ENCODE data around the gene FABP1.

The FABP1 gene

DNA sequence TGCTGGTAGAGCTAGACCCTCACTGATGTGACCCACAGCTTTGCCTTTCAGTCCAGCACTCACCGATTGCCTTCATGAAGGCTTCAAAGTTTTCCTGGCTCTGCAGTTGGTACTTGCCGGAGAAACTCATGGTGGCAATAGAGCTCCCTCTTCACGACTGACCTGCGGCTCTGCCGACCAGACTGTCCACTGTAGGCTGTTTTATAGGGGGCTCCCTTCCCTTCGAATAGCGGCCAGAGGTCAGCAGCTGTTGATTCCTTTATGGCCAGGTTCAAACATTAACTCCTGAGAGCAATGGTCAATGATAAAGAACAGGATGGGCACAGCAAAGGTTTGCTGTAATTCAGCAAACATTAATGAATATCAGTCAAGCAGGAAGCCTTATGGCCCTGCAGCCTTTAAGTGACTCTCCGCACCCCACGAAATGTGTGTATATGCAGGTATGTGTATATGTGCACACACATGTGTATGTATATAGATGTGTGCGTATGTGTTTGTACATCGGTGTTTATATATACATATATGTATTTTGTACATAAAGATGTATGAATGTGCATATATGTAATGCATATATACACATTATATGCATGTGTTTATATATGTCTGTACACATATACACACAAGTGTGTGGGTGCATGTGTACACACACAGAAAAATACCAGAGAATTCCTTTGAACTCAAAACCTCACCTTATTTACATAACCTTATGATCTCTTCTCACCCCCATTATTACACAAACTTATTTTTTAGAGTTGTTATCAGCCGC, at the start of gene FABP1:
TSS of gene FABP1 (minus strand) at position 175 of the 766 bp plus-strand sequence. CDS start at position 130, 45 bp downstream.
- no peak for DNase-seq

DNA sequence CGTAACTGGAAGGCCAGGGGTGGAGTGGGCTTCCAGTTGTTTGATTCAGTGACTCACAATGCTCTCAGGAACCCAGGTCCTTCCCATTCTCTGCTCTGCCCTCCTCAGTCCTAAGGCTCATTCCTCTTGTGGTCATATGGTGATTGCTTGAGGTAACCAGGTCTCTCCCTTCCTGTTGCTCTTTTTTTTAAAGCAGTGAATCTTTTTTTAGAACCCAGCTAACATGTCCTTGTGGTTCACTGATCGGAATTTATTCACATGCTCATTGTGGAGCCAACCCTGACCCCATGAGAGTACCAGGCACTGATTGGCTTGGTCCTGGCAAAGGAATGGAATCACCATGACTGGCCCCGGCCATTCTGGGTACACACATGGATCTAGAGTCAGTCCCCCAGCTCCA, 49.7 kb upstream of the FABP1 start:
- no peak for DNase-seq

DNA sequence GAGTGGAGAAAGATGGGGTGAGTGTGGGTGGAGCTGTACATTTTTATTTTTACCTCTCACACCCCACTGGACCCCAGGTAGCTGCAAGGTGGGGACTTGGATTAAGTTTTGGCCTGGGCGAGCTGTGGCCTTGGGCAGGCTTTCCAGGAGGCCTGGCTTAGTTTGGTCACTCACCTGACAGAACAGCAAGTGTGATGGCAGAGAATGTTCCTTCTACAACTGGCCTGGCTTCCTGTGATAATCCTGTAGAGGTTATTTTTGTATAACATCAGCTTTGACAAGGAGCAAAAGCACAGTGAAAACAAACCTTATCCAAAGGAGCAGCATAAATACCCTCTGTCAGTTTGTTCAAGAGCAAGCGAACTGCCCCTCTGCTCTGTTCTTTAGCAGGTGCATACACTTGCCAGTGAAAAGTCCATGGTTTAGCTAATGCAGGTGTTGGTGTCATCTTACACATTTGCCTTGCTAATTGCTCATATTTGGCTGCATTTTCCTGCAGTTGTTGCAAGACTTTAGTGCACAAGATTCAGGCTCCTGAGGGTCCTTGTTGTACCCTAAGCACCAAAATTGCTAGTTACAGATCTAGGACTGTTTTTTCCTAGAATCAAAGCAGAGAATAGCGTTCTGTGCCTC, 48.6 kb upstream of the FABP1 start:
- peak; percentile 31 for DNase-seq

DNA sequence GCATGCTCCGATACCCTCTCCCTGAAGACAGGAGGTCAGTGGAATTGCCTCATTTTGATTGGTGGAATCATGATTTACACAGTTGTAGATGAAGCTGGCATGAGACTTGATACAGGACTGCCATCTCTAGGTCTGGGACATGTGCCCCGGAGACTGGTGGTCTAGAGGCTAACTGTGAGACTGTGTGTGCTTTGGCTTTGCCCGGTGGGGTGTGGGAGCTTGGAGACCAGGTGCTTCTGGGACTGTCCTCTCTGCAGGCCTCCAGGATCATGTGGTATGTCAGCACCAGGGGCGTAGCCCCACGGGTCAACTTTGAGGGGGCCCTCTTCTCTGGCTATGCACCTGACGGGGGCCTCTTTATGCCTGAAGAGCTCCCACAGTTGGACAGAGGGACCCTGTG, 45.0 kb upstream of the FABP1 start:
- no peak for DNase-seq

DNA sequence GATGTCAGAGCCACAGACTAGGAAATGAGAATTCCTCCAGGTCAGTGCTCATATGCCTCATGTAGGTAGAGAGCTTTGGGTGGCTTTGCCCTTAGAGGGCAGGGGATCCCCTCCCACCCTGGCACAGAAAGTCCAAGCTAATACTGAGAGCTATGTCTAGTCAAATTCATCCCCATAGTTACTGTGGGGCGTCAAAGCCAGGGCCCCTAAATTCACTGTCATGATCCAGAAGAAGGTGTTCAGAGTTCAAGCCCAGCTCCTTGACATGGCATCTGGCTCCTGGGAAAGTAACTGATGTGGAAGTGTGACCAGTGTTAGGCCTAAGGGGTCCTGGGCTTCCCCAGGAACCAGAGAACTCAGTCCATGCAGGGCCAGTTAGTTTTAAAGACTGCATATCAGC, 44.1 kb upstream of the FABP1 start:
- no peak for DNase-seq

DNA sequence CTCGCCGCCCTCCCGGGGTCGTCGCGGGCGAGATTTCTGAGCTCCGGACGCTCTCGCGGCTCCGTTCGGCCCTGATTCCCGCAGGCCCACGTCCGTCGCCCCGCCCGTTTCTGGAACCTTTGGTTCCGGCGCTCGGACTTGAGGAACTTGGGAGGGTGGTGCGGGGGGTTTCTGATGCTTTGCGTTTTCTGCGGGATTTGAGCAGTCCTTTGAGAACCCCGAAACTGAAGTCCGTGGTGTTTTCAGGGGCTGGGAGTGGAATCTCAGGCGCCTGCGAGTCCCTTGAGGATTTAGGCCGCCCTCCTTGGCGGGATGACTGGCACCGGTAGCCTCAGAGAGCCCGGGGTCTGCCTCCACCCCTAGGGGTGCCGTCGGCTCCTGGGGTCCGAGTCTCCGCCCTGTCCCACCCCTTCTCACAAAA, 42.6 kb upstream of the FABP1 start:
- no peak for DNase-seq

DNA sequence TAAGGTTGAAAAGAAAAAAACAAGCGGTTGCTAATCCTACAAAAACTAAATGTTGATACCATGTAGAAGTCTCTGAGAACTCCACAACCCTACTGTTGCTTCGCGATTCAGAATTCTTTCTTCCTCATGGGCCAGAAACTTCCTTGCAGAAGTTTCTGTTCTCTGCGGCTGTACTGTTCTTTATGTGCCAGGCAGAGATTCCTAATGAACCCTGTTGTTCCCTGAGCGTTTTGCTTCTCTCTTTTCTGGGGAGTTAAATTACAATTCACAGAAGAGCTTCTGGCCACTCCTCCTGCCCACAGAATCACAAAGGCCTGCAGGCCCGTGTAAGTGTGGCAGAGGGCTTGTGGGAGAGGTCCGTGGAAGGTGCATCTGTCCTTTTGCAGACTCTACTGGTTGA, 40.5 kb upstream of the FABP1 start:
- no peak for DNase-seq

DNA sequence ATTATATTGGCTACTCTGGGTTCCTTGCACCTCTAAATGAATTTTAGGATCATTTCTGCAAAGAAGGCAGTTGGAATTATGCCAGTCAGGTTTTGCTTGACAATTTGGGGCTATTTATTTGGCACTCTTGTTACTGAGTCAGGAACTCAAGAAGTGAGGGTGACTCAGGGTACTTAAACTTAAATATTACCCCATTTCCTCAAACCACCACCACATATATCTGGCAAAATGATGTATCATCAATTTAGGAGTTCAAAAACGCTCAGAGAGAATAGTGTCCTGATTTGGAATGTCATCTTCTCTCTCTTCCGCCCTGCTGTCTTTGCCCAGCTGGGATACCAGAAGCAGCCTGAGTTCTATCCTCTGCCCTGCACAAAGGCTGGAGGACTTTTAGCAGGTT, 39.9 kb upstream of the FABP1 start:
- no peak for DNase-seq

DNA sequence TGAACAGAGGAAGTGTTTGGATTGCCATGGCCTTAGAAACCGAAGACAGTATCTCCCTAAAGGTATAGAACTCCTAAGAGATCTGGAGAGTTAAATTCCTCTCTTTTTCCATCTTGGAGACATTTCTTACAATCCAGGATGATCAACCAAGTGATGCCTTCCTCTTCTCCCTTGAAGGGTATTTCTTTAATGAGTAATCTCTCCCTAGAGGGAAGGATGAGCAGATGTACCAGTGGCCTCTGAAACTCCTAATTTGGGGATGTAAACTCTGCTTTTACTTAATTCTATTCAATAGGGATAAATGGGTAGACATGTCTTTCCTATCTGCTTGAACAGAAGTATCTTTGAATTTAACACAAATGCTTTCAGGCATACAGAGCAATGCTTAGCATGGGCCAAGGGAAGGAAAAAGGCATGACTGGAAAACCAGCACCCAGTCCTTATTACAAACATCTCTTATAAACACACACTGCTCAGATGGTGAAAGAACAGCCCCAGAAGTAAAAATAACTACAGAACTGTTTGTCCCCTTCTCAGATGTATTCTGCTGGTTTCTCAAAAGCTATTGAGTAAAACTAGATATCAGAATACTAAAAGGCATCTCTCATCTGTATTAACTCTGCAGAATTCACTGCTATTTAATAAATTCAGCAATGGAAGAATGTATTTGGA, 37.6 kb upstream of the FABP1 start:
- DNase-seq = no peak

DNA sequence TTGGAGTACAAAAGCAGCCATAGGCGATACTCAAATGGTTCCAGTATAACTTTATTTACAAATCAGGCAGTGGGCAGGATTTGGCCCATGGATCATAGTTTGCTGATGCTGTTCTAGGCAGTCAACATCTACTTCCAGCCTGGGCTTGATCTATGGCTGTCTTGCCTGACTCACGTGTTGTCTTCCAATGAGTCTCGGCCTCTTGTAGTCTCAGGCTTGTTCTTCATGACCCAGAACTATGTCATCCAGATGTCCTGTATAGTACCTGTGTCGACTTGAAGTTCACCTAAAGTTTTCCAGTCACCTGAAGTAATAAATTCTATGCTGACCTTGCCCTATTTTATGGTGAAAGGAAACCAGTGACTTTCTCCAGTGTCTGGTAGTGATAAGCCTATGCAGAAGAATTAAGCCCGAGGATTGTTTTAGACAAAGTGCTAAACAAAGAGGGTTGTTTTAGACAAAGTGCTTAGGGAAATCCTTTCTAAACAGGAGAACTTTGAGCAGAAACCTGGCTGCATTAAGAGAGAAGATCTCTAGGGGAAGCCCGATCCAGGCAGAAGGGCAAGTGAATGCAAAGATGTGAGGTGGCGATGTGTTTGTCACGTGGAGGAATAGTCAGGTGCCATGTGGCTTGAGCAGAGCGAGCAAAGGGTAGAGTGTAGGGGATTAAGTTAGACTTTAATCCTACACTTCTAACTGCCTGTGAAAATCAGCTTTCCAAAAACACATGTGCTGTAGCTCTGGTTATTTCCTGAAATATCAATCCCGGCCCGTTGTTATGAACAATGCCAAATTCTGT, 33.8 kb upstream of the FABP1 start:
- no peak for DNase-seq

DNA sequence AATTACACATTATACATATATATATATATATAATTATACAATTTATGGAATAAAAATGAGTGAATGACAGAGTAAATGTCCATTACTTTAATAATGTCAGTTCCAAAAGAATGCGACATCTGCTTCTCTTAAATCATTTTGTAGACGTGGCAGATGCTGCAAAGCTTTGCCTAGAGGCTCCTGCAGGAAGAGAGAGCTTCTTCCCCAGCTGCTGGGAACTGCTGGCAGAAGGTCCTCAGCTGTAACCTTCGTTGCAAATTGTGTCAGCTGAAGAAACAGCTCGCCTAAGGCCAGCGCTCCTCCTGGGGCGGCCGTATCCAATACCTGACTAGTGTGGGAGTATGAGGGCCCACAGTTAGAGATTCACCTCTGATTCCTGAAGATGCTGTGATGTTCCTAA, 32.7 kb upstream of the FABP1 start:
- DNase-seq = no peak

DNA sequence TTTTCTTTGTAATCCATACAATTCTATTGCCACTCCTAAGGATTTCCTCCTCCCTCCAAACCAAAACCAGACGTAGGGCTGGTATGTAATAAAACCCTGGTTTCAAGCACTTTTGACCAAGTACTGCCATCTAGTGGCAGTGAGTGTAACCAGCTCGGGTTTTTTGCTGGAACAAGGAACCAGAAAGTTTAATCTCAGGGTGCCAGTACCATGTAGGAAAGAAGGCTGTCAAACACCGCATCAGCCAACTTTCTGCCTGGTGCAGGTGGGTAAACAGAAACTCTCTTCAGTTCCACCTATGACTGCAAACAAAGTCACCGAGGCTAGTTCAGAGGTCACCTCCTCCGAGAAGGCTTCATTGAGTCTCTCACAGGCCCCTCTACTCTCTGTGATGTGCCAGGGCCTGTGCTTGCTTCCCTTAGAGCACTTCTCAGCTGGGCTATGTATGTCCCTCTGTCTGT, 32.1 kb upstream of the FABP1 start:
- peak; percentile 90 for DNase-seq

DNA sequence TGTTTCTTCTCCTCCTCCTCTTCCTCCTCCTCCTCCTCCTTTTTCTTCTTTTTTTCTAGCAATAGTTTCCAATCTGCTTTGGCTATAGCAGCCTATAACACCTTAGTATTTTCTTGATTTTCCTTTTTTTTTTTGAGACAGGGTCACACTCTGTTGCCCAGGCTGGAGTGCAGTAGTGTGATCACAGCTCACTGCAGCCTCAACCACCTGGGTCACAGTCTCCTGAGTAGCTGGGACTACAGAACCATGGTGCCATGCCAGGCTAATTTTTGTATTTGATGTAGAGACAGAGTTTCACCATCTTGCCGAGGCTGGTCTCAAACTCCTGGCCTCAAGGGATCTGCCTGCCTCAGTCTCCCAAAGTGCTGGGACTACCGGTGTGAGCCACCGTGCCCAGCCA, 31.6 kb upstream of the FABP1 start:
- DNase-seq = no peak

DNA sequence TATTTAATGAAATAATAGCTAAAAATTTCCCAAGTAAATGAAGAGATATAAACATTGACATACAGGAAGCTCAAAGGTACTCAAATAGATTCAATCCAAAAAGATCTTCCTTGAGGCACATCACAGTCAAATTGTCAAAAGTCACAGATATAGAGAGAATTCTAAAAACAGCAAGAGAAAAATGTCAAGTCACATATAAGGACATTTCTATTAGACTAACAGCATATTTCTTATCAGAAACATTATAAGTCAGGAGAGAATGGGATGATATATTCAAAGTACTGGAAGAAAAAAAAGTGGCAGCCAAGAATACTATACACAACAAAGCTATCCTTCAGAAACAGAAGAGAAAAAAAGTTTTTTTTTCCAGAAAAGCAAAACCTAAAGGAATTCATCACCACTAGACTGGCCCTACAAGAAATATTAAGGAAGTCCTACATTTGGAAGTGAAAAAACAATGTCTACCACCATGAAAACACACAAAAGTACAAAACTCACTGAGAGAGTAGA, 21.1 kb upstream of the FABP1 start:
- no peak for DNase-seq

DNA sequence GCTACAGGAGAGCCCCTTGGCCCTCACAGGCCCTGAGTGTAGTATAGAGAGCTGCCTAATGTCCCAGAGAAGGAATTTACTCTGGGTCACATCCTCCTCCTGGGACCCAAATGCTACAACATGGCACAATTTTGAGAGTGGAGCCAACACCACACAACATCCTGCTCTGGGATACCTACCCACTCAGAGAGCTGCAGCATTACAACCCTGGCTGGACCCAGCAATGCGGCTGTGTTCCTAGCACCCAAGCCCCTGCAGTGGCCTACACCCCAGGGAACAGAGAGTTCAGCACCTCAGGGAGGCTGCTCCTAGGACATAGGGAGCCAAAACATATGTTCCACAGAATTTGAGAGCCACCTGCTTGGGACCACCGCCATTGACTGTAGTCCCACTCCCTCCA, 19.3 kb upstream of the FABP1 start:
- no peak for DNase-seq

DNA sequence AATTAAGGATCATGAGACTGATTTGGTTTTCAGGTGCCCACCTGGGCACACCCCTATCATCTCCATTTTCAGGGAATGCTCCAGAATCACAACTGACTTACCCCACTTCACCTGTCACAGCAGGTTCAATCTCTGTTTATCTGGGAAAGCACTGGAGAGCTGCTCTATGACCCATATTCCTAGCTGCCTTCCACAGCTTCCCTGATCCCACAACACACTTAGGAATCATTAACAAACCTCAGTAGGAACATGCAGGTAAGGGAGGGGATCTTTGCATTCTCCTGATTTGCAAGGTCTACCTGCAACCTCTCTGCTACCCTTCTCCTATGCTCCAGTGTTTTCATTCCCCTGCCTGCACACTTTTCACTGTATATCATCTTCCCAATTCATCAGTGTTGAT, 18.7 kb upstream of the FABP1 start:
- no peak for DNase-seq

DNA sequence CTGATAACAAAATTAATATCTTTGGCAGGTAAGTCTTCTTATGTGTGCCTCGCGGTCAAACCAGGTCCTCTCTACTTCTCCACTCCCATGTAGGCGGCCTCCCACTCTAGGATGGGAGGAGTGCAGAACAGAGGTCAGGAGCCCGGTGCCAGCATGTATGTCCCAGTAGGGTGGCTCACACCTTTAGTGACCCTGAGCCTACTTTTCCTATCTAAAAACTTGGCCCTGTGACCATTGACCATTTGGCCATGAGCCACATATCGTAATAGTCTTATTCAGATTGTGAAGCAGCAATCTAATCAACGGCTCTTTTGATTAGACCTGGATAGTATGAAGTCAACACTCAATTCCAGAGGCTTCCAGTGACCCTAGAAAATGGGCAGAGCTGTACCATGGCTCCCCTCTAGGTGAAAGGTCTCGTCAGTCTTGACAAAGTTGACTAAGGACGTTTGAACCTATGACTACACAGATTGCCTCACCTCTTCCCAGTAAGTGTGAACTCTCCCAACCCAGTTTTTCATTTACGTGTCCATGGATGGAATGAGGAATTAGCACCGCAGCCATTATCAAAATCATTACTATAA, 17.1 kb upstream of the FABP1 start:
- DNase-seq = no peak

DNA sequence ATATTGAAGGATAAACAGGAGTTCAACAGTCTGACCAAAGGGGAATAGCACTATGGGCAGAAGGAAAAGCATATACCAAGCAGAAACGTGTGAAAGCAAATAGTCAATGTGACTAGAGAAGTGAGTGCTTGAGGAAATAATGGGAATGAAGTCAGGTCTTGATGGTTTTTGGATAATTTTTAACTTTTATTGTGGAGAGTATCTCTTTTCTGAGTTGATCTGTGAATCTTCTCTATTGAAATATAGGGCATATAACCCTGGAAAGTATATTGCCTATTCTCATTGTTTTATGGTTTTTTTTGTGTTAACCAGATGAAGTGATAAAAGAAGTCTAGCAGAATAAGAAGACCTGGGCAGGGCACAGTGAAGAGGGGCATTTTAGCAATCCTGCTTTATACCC, 16.4 kb upstream of the FABP1 start:
- no peak for DNase-seq

DNA sequence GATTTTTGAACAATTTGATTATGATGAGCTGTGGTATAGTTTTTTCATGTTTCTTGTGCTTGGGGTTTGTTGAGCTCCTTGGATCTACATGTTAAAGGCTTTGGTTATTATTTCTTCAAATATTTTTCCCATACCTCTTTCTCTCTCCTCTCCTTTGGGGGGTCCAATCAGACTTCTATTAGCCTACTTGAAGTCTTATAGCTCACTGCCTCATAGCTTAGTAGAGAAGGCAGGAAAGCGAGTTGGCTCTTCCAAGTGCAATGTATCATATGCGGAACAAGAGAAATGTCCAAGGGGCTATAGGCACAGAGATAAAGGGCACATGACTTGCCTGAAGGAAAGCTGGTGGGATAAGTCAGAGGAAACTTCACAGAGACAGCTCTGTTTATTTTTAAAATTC, 14.1 kb upstream of the FABP1 start:
- DNase-seq = no peak

DNA sequence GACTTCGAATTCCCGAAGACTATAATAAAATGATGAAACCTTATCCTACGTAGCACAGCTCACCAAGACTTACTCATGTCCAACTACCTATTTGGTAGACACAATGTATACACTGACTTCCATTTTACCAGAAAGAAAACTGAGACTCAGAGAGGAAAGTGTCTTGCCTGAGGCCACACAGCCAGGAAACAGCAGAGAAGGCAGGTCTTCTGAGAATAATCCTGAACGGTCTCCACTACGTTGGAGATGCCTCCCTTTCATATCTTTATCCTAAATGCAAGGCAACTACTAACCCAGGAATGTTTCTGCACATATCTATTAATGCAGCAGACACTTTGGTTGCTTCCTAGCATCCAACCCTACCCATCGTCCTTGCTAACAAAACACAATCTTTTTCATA, 11.9 kb upstream of the FABP1 start:
- no peak for DNase-seq

DNA sequence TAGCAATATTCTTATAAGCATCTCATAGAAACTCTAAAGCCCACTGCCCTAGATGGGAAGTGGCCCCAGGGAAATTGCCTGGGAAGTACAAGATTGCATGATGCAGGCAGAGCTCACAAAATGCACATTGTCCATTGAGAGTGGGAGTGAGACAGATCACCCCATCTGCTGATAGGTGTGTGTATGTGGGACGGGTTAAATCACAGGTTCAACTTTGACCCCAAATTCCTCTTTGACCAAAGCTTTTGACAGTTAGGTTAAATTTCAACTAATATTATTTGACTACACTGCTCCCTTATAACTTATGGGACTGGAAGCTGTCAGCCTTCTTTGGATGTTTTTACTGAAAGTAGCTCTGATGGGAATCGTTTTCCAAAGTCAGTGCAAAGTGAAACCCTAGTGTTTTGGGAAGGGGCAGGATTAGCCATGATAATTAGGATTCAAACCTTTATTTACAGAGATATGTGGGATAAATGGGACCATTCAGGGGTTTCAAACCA, 11.4 kb upstream of the FABP1 start:
- DNase-seq = no peak

DNA sequence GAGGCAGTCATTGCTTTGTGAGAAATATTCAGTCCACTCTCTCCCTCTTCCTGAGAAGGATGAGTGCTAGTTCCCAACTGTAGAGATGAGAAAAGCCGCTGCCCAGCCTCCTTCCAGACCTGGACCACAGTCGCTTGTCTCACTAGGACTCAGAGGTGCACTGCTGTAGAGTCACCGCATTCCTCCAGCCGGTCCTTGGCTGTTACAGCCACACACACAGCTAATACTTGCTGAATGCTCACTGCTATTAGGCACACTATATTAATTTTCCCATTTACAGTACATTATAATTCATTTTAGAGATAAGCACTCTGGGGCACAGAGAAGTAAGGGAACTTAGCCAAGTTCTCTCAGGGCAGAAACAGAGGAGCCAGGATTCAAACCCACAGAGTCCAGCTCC, 10.0 kb upstream of the FABP1 start:
- no peak for DNase-seq

DNA sequence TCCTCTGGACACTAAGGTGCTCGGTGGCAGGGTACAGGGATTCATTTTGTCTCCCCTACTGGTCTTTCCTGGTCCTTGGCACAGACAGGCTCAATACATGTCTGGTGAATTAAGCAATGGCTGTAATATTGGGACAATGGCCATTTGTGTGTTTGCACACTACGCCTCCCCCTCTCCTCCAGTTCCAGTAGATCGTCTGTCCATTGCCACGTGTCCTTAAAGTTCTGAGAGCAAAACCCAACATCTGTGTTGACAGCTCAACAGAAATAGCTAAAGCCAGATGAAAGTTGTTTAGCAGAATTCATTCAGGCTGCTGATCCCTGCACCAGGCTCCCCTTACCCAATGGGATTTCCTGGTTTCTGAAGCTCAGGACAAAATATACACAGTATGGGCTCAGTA, 9.0 kb upstream of the FABP1 start:
- DNase-seq = no peak
